ENCODE results near the gene UVRAG.

UVRAG gene

DNA sequence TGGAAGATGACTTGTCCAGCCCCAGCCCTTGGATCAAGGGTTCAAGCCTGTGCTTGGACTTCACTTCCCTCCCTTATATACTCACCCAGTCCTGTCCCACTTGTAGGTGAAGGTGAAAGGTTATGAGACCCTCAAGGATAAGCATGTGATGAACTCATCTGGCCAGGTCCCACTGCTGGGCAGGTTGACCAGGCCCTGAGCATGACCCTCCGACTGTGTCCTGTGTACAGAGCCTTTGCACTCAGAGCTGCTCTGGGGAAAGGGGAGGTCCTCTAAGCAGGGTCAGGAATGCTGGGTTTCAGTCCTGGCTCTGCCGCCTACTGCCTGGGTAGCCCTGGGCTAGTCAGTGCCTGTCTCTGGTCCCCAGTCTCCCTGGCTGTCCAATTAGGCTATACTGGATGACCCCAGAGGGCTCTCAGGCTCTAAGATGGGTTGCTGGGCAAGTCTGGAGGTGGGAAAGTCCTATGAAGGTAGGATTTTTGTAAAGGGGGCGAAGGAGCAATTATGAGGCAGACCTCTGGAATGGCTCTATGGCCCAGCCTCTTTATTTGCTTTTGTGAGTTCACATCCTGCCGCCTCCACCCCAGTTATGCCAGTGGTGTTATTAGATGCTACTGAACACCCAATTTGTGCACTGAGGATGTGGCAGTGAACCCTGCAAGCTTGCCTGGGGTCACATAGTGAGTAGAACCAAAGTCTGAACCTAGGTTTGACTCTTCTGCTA lies 32.3 kb upstream of the UVRAG start:
- DNase-seq (ENCODE audit: low spot score) = no peak
- in situ Hi-C loops (cut with MboI; ENCODE audit: low sequenced_read_pairs, unreplicated experiment) = no loop called here
- TF ChIP-seq, protein P1, sequence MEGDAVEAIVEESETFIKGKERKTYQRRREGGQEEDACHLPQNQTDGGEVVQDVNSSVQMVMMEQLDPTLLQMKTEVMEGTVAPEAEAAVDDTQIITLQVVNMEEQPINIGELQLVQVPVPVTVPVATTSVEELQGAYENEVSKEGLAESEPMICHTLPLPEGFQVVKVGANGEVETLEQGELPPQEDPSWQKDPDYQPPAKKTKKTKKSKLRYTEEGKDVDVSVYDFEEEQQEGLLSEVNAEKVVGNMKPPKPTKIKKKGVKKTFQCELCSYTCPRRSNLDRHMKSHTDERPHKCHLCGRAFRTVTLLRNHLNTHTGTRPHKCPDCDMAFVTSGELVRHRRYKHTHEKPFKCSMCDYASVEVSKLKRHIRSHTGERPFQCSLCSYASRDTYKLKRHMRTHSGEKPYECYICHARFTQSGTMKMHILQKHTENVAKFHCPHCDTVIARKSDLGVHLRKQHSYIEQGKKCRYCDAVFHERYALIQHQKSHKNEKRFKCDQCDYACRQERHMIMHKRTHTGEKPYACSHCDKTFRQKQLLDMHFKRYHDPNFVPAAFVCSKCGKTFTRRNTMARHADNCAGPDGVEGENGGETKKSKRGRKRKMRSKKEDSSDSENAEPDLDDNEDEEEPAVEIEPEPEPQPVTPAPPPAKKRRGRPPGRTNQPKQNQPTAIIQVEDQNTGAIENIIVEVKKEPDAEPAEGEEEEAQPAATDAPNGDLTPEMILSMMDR (IDR thresholded peaks at IDR 0.05; ENCODE audit: borderline replicate concordance, control extremely low read depth, extremely low read depth, insufficient read depth, missing control alignments) = no peak

DNA sequence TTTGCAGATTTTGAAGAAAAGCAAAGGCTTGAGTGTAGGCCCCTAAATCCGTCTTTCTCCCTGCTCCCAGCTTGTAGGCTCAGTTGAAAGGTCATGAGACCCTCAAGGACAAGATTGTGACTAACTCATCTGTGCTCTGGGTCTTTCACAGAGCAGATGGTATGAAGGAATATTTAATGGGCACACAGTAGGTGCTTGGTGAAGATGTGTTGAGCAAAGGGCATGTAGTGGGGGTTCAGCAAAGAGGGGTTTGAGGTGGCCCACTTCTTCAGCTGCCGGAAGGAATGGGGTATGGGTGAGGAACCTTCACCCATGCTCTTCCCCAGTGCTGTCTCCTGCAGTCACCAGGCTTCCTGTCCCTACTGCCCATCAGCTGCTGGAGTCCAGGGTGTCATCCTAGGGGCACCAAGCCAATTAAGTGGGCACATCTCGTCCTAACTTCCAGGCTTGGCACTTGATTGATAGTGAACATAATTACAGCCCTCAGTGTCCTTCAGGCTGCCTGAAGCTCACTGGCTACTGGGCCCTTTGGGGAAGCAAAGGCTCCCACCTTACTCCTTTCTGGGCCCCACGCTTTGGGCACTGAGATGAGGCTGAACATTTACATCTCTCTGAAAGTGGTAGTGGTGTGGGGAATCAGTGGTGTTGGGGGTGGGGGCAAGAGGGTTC lies 31.5 kb upstream of the UVRAG start:
- TF ChIP-seq, protein P1 (IDR thresholded peaks at IDR 0.05; ENCODE audit: borderline replicate concordance, control extremely low read depth, extremely low read depth, insufficient read depth, missing control alignments) = no peak
- in situ Hi-C loops (cut with MboI; ENCODE audit: low sequenced_read_pairs, unreplicated experiment) = no loop called here
- DNase-seq (ENCODE audit: low spot score) = no peak

GRCh38 chr11:75784085-75784478 lies 30.9 kb upstream of the UVRAG start:
- TF ChIP-seq, protein P1 (IDR thresholded peaks at IDR 0.05; ENCODE audit: borderline replicate concordance, control extremely low read depth, extremely low read depth, insufficient read depth, missing control alignments) = no peak
- in situ Hi-C loops (cut with MboI; ENCODE audit: low sequenced_read_pairs, unreplicated experiment) = no loop called here
- no peak for DNase-seq (ENCODE audit: low spot score)

DNA sequence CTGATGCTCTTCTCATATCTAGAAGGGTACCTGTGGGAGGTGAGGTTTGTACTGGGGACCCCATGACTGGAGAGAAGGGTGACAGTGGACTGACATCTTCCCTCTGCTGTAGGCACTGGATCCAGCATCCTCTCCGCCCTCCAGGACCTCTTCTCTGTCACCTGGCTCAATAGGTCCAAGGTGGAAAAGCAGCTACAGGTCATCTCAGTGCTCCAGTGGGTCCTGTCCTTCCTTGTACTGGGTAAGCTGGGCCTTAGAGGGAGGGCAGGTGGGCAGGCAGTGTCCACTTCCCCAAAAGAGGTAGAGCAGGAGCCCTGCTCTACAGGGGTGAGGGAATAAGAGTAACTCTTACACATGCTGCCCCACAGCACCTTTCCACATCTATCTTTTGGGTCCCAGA lies 30.5 kb upstream of the UVRAG start:
- no peak for DNase-seq (ENCODE audit: low spot score)
- TF ChIP-seq, protein P1 (IDR thresholded peaks at IDR 0.05; ENCODE audit: borderline replicate concordance, control extremely low read depth, extremely low read depth, insufficient read depth, missing control alignments) = no peak
- in situ Hi-C loops (cut with MboI; ENCODE audit: low sequenced_read_pairs, unreplicated experiment) = no loop called here

DNA sequence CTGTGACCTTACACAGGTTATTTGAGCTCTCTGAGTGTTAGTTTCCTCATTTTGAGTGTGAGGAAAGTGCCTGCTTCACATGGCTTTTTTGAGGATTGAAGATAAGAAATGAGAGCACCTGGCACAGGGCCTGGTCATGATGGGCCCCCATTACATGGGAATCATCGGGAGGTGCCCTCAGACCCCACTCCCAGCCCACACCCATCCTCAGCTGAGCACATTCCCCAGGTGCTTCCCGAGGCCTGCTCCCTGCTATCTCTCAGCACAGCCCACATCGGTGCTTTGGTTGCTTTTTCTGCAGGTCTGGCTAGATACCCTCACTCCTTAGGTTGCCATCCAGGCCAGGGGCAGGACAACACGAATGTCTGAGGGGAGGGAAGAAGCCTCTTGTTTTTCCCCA lies 29.8 kb upstream of the UVRAG start:
- in situ Hi-C loops (cut with MboI; ENCODE audit: low sequenced_read_pairs, unreplicated experiment) = no loop called here
- TF ChIP-seq, protein P1 (IDR thresholded peaks at IDR 0.05; ENCODE audit: borderline replicate concordance, control extremely low read depth, extremely low read depth, insufficient read depth, missing control alignments) = no peak
- DNase-seq (ENCODE audit: low spot score) = no peak

DNA sequence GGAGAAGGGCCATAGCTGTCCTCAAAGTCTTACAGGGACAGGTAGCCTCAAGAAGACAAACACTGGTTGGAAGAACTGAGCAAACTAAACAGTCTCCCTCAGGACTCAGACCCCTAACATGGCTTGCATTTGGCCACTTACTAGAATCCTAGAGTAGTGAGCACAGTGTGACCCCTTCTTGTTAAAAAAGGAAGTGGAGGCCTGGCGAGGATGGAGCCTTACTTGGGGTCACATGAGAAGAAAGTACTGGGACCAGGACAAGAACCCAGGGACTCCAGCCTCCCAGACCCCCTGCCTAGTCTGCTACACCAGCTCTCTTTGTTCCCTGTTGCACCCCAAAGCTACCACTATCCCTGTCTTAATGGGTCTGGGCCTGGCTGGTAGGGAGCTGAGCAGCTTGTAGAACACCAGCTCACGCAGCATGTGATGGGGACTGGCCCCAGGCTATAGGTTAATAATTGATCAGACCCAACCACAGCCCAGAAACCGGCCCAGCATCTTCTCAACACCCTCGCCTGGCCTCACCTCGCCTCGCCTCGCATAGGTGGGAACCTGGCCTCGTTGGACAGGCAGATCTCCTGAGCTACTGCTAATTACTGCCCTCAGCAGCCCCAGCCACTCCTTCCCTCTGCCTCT lies 28.8 kb upstream of the UVRAG start:
- TF ChIP-seq, protein P1 (IDR thresholded peaks at IDR 0.05; ENCODE audit: borderline replicate concordance, control extremely low read depth, extremely low read depth, insufficient read depth, missing control alignments) = no peak
- in situ Hi-C loops (cut with MboI; ENCODE audit: low sequenced_read_pairs, unreplicated experiment) = no loop called here
- no peak for DNase-seq (ENCODE audit: low spot score)
